Astrocyte of the cerebellum (primary cell): ENCODE data around the gene LPAR3.

Source experiments
- DNase-seq: peaks from one replicate; pipeline ENCODE4 v3.0.0-alpha.2; 2011; ENCODE audit warnings: low read depth
- H3K4me3 ChIP-seq: 2 replicates; pipeline ENCODE4 v1.5.1; 2011; ENCODE audit warnings: mild to moderate bottlenecking, low read depth, low read length, moderate library complexity
- in situ Hi-C: cut with HindIII; loops from 2 replicates; pipeline ENCODE4 v1.10.0; 2017; ENCODE audit warnings: low sequenced_read_pairs
- TF ChIP-seq, protein P1 (sequence below): IDR thresholded peaks from 2 replicates; pipeline ENCODE4 v1.5.1; 2012; ENCODE audit warnings: low read length, low read depth, moderate library complexity, mild to moderate bottlenecking; ENCODE audit errors: missing control alignments

The LPAR3 gene

DNA sequence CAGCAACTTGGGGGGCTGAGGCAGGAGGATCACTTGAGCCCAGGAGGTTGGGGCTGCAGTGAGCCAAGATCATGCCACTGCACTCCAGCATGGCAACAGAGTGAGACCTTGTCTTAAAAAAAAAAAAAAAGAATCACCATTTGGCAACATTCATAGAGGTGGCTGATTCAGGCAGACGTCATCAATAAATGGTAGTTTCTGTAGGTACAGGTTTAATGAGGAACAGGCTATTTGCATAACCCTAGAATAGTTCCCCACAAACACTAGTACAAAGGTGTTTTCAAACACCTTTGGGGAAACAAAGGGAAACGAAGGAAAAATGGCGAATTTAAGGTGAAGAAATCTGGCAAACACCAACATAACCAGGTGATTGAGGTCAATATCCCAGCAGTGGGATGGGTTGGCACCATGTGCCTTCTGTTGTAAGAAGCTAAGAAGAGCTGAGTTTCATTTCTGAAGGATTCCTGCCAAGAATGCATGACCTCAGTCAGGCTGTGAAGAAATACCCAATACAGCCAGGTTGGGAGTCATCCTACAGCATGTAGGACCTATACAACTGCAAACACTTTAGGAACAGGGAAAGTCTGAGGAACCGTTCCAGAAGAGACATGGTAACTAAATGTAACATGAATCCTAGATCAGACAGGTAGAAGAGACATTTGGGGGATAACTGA is 5.6 kb downstream of the LPAR3 start:
- in situ Hi-C loops = no loop called here
- TF ChIP-seq, protein P1, sequence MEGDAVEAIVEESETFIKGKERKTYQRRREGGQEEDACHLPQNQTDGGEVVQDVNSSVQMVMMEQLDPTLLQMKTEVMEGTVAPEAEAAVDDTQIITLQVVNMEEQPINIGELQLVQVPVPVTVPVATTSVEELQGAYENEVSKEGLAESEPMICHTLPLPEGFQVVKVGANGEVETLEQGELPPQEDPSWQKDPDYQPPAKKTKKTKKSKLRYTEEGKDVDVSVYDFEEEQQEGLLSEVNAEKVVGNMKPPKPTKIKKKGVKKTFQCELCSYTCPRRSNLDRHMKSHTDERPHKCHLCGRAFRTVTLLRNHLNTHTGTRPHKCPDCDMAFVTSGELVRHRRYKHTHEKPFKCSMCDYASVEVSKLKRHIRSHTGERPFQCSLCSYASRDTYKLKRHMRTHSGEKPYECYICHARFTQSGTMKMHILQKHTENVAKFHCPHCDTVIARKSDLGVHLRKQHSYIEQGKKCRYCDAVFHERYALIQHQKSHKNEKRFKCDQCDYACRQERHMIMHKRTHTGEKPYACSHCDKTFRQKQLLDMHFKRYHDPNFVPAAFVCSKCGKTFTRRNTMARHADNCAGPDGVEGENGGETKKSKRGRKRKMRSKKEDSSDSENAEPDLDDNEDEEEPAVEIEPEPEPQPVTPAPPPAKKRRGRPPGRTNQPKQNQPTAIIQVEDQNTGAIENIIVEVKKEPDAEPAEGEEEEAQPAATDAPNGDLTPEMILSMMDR = no peak
- no peak for DNase-seq
- no peak overlapping the region for H3K4me3 ChIP-seq

DNA sequence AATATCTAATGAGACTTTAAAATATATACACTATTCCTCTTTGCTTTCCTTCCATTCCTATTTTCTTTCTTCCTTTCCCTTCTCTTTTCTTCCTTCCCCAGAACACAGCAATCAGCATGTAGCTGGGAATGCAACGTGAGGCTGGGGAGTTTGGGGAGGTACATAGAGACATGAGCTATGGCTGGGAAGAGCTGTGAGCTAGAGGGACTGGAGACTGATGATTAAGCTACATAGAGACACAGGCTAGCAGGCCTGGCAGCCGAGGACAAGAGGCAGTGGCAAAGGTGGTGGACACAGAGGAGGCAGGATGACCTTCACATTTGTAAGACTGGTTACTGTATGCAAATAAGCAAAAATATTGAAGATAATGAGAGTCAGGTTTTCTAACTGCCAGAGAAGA is 7.5 kb downstream of the LPAR3 start:
- TF ChIP-seq, protein P1 = no peak
- no peak for DNase-seq
- in situ Hi-C loops = no loop called here
- no peak overlapping the region for H3K4me3 ChIP-seq

DNA sequence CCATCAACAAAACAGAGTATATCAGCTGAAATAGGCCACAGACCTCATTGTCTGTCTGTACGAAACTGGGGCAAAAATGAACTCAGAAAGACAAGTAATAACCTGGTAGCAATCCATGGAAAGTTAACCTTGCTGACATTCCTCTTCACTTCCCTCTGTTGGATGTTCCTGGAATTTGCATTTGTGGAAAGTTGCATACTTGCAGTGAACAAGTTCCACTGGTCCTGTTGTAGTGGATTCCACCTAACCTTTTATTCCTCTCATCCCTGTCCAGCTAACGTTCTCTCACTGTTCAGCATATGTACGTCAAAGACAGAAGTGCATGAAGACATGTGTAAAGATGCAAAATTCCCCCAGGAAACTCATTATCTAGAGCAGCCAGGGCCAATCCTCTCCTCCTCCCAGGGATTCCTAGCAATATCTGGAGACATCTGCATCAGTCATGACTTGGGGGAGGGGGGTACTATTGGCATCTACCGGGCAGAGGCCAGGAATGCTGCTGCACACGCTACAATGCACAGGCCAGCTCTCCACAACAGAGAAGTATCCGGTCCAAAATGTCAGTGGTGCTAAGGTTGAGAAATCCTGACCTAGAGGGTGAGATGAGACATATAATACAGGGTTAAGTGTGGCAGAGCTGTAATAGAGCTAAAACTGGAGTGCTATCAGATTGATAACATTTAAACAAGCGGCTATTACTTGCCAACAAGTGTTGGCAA is 8.2 kb downstream of the LPAR3 start:
- TF ChIP-seq, protein P1 = peak; percentile 15
- in situ Hi-C loops = no loop called here
- DNase-seq = no peak
- H3K4me3 ChIP-seq = no peak overlapping the region

DNA sequence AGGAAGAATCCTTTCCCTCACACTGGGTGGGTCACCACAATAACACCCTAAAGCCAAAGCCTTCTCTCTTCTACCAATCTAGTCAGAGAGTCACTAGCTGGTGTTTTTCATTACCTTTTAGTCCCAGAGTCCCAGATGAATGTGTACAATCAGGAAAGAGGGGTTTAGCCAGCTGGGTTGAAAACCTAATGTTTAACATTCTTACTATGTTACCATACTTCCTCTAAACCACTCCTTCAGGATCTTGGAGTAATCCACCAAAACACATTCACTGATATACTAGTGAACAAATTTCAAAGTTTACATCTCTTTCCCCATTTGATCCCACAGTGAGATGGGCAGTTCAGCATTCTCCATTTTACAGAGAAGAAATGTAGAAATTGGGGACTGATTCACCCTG is 9.7 kb downstream of the LPAR3 start:
- TF ChIP-seq, protein P1 = no peak
- H3K4me3 ChIP-seq = no peak overlapping the region
- in situ Hi-C loops = no loop called here
- DNase-seq = no peak

DNA sequence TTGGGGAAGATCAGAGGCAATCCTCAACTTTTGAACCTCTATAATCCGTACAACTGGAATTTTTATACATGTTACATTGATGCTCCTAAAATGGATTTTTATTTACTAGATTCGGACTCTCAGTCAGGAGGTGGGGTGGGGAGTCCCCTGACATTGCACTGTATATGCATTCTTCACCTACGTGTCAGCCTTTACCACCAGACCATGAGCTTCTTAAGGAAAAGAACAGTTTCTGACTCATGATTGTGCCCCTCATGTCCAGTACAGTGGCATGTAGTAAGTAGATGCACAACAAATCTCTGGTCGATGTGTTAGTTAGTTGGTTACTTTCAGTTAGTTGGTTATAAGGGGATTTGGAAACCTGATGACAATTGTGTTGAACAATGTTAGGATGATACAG is 15.4 kb downstream of the LPAR3 start:
- H3K4me3 ChIP-seq = no peak overlapping the region
- in situ Hi-C loops = no loop called here
- TF ChIP-seq, protein P1 = no peak
- DNase-seq = no peak

DNA sequence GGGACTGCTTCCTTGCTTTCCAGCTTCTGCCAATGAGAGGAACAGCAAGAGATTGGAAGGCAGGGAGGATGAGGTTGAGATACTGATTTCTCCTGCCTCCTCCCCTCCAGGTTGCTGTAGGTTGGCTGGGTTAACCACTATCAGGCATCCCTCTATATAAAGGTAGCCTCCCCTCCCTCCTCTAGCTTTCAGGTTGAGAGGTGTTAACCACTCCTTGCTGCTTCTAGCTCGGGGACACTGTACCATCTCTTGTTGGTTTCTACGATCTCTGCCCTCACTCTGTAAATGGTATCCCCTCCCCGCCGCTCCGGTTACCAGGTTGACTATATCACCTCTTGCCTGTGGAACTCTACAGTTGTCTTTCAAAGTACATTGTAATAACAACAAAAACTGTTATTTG is 16.7 kb downstream of the LPAR3 start:
- no peak overlapping the region for H3K4me3 ChIP-seq
- no peak for DNase-seq
- in situ Hi-C loops = no loop called here
- TF ChIP-seq, protein P1 = no peak
